Mesothelial cell of epicardium (in vitro differentiated cells): Measurements from ENCODE around the gene PTGIS. TPM values are rescaled to one million over a fixed set of nuclear protein-coding genes. Genes with fewer than 3 reads are reported as not detected.

Source experiments
- DNase-seq, 2 experiments: peaks; one replicate each; pipeline ENCODE4 v3.0.0; 2021; ENCODE audit warnings: low spot score in 2 of 2; ENCODE audit not compliant: unreplicated experiment in 2 of 2
- H3K27ac Mint-ChIP-seq: 2 replicates; pipeline ENCODE4 v1.8.0; 2021; ENCODE audit warnings: mixed read lengths
- H3K27me3 Mint-ChIP-seq: 2 replicates; pipeline ENCODE4 v1.8.0; 2021; ENCODE audit warnings: low read depth, mixed read lengths
- H3K36me3 Mint-ChIP-seq: 2 replicates; pipeline ENCODE4 v1.8.0; 2021; ENCODE audit warnings: mixed read lengths
- H3K4me1 Mint-ChIP-seq: 2 replicates; pipeline ENCODE4 v1.8.0; 2021; ENCODE audit warnings: mixed read lengths
- H3K4me3 Mint-ChIP-seq: 2 replicates; pipeline ENCODE4 v1.8.0; 2021; ENCODE audit warnings: mild to moderate bottlenecking, moderate library complexity, mixed read lengths
- H3K9me3 Mint-ChIP-seq: 2 replicates; pipeline ENCODE4 v1.8.0; 2021; ENCODE audit warnings: mixed read lengths
- total RNA-seq: library from RNA; stranded (reverse); gene quantifications from 3 replicates; pipeline ENCODE4 v1.2.1, GENCODE V29; 2021
- TF ChIP-seq, protein P1 (sequence below): fragments of 200-600 bp; sonication (generic); IDR thresholded peaks from one replicate; pipeline ENCODE4 v1.5.0; 2021; ENCODE audit warnings: antibody characterized with exemption; ENCODE audit not compliant: unreplicated experiment

PTGIS gene
- total RNA-seq, 1 donor from 2014 or later, result 113 TPM

GRCh38 chr20:49496553-49497397 lies 71.2 kb downstream of the PTGIS start:
- TF ChIP-seq, protein P1, sequence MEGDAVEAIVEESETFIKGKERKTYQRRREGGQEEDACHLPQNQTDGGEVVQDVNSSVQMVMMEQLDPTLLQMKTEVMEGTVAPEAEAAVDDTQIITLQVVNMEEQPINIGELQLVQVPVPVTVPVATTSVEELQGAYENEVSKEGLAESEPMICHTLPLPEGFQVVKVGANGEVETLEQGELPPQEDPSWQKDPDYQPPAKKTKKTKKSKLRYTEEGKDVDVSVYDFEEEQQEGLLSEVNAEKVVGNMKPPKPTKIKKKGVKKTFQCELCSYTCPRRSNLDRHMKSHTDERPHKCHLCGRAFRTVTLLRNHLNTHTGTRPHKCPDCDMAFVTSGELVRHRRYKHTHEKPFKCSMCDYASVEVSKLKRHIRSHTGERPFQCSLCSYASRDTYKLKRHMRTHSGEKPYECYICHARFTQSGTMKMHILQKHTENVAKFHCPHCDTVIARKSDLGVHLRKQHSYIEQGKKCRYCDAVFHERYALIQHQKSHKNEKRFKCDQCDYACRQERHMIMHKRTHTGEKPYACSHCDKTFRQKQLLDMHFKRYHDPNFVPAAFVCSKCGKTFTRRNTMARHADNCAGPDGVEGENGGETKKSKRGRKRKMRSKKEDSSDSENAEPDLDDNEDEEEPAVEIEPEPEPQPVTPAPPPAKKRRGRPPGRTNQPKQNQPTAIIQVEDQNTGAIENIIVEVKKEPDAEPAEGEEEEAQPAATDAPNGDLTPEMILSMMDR, result no peak
- H3K4me1 Mint-ChIP-seq, result no peaks in the 10 kb centered on the region
- peaks cover 36% of the 10 kb centered on the region for H3K27me3 Mint-ChIP-seq
- no peak for DNase-seq
- H3K9me3 Mint-ChIP-seq, result peaks cover 5% of the 10 kb centered on the region
- no peak overlapping the region for H3K4me3 Mint-ChIP-seq
- H3K36me3 Mint-ChIP-seq, result no peaks in the 10 kb centered on the region
- no peak overlapping the region for H3K27ac Mint-ChIP-seq

GRCh38 chr20:49496043-49496442 lies 71.9 kb downstream of the PTGIS start:
- H3K4me3 Mint-ChIP-seq, result no peak overlapping the region
- peaks cover 39% of the 10 kb centered on the region for H3K27me3 Mint-ChIP-seq
- H3K27ac Mint-ChIP-seq, result no peak overlapping the region
- no peak for DNase-seq
- H3K9me3 Mint-ChIP-seq, result peaks cover 5% of the 10 kb centered on the region
- H3K4me1 Mint-ChIP-seq, result no peaks in the 10 kb centered on the region
- no peaks in the 10 kb centered on the region for H3K36me3 Mint-ChIP-seq
- TF ChIP-seq, protein P1, result no peak

DNA sequence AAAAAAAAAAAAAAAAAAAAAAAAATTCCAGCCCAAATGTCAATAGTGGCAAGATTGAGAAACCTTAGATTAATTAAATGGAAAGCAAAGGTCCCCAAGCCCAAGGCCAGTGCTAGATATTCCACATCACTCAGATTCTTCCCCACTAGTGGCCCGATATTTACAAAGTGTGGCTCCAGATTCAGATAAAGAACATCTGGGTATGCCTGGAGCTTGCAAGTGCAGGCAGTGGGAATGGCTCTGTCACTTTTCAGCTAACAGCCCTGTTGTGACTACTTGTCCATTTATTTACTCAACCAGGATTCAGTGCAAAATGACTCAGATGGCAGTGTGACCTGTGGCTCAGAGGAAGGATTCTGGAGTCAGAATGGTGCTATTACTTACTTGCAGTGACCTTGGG lies 77.2 kb downstream of the PTGIS start:
- no peaks in the 10 kb centered on the region for H3K9me3 Mint-ChIP-seq
- H3K27ac Mint-ChIP-seq, result no peak overlapping the region
- H3K27me3 Mint-ChIP-seq, result peaks cover 61% of the 10 kb centered on the region
- TF ChIP-seq, protein P1, result no peak
- no peaks in the 10 kb centered on the region for H3K4me1 Mint-ChIP-seq
- DNase-seq, result no peak
- no peak overlapping the region for H3K4me3 Mint-ChIP-seq
- H3K36me3 Mint-ChIP-seq, result no peaks in the 10 kb centered on the region

- no peaks in the 10 kb centered on the region for H3K9me3 Mint-ChIP-seq
- TF ChIP-seq, protein P1, result no peak
- DNase-seq, result no peak
Measured at GRCh38 chr20:49489688-49490087, 78.2 kb downstream of the PTGIS start.

DNA sequence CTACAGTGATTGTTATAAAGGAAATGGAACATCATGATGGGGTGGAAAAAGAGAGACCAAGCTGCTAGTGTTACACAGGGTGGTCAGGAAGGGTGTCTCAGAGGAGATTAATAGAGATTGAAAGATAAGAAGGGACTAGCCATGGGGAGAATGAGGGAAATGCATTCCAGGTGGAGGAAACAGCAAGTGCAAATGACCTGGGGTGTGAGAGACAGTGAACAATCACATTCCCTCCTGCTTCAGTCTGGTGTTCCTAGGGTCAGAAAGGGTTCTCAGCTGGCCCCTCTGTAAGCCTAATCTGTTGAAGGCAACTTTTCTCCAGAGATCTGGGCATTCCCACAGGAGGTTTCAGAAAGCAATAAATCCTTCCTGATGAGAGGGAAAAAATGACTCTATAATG lies 81.9 kb downstream of the PTGIS start:
- TF ChIP-seq, protein P1, result no peak
- H3K9me3 Mint-ChIP-seq, result no peaks in the 10 kb centered on the region
- H3K27ac Mint-ChIP-seq, result no peak overlapping the region
- H3K4me3 Mint-ChIP-seq, result no peak overlapping the region
- no peaks in the 10 kb centered on the region for H3K36me3 Mint-ChIP-seq
- DNase-seq, result no peak
- peaks cover 6% of the 10 kb centered on the region for H3K4me1 Mint-ChIP-seq
- H3K27me3 Mint-ChIP-seq, result peaks cover 82% of the 10 kb centered on the region

More at GRCh38 chr20:49489688-49490087, 78.2 kb downstream of the PTGIS start:
- Mint-ChIP-seq H3K4me1 (no peaks in the 10 kb centered on the region), H3K4me3 (no peak overlapping the region), H3K27ac (no peak overlapping the region), H3K36me3 (no peaks in the 10 kb centered on the region), H3K27me3 (peaks cover 71% of the 10 kb centered on the region)
